NCI-H82 (cell line): ENCODE results near the gene CLEC18A.
A peak's percentile ranks its signal among the peaks of the same experiment; 100 is the strongest.
"Not testable (repeated sequence)": the region's sequence is repeated elsewhere in the genome, so short reads cannot be mapped to it uniquely, and the experiment has no call there.

ENCODE experiments used
- DNase-seq: peaks from one replicate; lab custom pipeline; 2025; lab: John Stamatoyannopoulos, UW

The CLEC18A gene

DNA sequence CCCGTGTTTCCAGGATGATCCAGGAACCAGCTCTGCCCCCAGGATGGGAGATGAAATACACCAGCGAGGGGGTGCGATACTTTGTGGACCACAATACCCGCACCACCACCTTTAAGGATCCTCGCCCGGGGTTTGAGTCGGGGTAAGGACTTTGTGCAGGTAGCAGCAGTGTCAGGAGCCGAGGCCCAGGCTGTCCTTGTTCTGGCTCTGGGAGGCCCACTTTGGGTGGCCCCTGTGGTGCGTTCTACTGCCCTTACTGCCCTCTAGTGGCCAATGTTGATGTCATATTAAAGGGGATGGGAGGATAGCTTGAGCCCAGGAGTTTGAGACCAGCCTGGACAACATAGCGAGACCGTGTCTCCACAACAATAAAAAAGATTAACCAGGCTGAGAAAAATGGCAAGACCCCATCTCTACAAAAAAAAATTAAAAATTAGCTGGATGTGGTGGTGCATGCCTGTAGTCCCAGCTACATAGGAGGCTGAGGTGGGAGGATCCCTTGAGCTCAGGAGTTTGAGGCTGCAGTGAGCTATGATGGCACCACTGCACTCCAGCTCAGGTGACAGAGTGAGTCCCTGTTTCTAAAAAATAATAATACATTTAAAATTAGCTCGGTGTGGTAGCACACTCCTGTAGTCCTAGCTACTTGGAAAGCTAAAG, 20.9 kb upstream of the CLEC18A start:
- peak; percentile 74 for DNase-seq

DNA sequence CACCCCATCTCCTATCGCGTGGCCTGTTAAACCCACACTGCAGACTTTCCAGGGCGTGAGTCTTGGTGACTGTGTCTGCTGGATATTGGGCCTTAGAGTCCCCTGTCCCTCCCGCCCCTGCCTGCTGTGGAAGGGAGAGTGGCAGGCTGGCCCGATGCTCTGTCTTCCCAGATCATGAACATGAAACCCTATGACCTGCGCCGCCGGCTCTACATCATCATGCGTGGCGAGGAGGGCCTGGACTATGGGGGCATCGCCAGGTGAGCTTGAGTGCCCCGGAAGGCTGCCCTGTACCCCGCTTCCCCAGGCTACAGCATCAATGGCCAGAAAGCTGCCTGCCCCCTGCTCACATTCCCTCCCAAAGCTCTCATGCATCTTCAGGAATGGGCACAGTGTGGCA, 19.5 kb upstream of the CLEC18A start:
- no peak for DNase-seq

DNA sequence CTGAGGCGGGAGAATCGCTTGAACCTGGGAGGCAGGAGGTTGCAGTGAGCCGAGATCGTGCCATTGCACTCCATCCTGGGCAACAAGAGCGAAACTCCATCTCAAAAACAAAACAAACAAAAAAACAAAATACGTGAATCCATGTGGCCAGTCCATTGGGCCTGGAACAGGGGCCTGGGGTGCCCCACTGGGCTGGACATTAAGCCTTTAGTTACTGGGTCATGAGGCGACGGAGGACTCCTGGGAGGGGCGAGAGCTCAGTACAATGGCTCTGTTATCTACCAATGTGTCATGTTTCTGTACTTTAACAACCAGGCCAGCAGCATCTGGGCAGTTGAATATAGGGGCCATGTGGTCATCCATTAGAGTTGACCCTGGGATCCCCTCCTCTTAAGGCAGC, 18.9 kb upstream of the CLEC18A start:
- DNase-seq, result no peak

DNA sequence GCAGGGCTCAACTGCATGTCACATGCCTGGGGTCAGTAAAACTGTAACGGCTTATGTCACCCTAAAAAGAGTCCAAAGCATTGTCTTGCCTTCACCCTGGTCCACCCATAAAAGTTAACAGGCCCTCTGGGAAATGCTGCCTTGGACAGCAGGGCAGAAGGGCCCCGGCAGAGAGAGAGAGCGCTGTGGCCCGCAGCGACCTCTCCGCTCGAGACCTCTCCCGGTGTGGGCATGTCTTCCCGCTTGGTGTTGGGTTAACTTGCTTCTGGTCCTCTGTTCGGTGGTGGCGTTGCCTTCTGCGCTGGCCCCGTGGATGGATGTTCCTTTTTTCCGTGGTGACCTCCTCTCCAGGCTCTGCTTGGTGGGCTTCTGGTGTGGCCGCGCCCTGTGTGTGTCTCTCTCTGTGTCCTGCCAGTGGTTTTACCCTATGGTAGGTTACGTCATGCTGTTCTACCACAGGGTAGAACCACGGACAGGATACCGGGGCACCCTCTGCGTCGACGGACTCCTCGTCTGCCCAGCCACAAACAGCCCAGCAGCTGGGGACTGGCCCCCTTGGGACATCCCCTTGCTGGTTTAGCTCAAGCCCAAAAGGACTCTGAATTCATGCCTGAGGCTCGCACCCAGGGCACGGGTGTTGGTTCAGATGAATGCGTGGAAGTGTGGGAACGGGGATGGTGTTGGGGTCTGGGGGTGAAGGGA, 18.3 kb upstream of the CLEC18A start:
- no peak for DNase-seq

DNA sequence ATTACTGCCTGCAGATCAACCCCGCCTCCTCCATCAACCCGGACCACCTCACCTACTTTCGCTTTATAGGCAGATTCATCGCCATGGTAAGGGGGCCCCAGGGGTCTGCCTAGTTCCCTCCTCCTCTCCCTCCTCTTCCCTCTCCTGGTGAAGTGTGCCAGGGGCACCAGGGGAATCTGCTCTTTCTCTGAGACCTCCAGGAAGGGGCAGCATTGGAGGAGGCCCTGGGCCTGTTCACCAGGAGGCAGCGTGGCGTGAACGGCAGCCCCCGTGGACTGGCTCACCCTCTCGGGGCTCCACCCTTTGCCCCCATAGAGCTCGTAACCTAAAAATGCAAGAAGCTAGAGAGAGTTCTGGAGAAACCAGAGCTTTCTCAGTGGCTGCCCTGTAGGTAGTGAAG, 17.1 kb upstream of the CLEC18A start:
- no peak for DNase-seq

DNA sequence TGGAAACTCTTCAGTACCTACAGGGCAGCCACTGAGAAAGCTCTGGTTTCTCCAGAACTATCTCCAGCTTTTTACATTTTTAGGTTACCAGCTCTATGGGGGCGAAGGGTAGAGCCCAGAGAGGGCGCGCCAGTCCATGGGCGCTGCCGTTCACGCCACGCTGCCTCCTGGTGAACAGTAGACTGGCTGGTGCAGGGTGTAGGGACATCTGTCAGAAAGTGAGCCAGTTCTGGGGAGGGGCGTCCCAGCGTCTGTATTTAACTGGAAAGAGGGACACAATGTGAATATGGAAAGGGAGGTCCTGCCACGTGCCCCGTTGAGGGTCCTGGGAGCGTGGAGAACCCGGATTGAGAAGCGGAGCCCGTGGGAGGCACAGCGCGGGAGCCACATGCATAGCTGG, 16.4 kb upstream of the CLEC18A start:
- DNase-seq, result no peak

DNA sequence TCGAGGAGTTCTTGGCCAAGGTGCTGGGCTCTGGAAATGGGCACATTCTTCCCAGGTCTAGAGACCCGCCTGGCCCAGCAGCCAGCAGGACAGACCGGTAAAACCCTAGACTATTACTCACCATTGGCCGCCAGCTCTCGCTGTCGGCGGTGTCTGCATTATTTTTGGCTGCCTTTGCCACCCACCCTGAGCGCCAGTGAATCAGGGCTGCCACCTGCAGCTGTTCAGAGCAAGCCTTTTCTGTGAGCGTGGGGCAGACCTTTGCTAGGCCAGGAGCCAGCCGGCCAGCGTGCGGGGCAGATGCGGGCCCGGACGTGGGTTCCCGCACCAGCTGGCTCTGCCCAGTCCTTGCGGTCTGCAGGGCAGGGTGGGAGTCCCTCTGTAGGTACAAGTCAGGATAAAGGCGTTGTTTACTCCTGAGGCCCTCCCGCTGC, 15.8 kb upstream of the CLEC18A start:
- DNase-seq, result no peak

DNA sequence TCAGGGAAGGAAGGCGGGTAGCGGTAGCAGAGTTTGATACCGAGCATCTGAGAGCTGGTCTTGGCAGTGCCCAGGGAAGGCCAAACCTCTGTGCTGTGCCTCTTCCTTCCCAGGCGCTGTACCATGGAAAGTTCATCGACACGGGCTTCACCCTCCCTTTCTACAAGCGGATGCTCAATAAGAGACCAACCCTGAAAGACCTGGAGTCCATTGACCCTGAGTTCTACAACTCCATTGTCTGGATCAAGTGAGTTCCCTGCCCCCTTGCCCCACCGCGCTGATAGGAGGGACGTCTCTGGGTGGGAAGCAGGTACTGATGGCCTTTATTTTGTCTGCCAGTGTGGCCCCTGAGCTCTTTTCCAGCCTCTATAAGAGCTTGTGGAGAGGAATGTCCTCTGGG, 15.4 kb upstream of the CLEC18A start:
- no peak for DNase-seq

DNA sequence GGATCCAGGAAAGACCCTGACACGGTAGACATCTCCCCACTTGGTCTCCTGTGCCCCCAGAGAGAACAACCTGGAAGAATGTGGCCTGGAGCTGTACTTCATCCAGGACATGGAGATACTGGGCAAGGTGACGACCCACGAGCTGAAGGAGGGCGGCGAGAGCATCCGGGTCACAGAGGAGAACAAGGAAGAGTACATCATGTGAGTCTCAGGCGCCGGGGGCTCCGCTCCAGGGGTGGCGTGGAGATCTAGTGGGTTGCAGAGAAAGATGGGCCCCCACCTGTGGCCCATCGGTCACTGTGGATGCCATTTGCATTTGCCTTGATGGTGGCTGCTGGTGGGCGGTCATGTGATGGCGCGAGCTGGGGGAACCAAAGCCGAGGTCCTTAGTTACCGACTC, 14.9 kb upstream of the CLEC18A start:
- no peak for DNase-seq

DNA sequence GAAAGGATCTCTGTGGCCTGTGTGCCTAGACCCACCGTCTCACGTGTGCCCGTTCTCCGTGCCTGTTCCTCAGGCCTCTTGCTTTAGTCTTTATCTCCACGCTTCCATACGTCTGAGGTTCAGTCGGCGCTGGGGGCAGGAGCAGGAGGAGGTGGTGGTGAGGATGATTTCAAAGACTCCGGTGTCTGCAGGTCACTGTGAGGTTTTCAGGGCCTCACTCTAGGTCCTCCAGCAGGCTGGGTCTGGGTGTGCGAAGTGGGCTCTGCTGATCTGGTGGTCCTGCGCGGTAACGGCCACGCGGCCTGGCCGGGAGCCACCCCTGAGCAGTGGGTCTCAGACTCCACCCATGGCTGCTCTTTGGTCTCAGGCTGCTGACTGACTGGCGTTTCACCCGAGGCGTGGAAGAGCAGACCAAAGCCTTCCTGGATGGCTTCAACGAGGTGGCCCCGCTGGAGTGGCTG, 14.4 kb upstream of the CLEC18A start:
- DNase-seq, result no peak

DNA sequence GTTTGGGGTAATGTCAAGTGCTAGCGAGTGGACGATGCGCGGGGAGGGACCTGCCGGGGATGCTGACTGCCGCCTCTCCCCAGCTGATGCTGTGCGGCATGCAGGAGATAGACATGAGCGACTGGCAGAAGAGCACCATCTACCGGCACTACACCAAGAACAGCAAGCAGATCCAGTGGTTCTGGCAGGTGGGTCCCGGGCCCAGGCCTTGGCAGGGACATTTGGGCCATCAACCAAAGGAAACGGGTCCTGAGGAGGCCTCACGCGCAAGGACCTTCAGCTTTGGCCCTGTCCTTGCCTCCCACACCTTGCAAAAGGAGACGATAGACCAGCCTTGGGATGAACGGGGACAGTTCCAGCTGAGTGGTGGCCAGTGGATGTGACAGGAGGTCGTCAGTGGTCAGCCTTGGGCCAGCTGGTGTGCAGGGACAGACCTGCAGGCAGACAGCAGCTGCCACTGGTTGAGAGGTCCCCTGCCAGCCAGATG, 13.6 kb upstream of the CLEC18A start:
- DNase-seq, result peak; percentile 12

DNA sequence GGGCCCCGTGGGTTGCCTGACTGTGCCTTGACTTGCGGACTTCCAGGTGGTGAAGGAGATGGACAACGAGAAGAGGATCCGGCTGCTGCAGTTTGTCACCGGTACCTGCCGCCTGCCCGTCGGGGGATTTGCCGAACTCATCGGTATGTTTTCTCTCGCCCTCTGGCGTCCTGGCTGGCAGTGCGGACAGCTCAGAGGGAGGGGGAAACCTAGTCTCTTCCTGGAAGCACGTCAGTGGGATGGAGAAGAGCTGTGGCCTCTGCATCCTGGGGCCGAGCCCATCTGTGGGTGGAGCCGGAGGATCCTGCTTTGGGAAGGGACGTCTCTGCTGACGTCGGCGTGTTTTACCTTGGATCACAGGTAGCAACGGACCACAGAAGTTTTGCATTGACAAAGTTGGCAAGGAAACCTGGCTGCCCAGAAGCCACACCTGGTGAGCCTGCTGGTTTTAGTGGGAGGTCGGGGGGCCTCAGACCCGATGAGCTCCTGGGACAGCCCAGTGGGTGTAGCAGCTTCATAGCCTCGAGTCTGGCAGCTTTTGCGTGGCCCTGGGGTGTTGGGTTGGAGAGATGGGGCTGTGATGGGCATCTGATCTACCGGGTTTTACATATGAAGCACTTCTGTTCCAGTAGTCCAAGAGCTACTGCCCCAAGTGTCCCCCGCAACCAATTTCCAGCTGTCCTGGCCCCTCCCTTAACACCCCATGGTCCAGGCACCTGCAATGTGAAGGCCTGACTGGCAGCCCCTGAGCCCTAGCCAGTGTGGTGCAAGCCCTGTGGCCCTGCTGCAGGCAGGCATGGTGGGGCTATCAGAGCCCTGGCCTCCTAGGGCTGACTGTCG, 11.9 kb upstream of the CLEC18A start:
- DNase-seq, result no peak

DNA sequence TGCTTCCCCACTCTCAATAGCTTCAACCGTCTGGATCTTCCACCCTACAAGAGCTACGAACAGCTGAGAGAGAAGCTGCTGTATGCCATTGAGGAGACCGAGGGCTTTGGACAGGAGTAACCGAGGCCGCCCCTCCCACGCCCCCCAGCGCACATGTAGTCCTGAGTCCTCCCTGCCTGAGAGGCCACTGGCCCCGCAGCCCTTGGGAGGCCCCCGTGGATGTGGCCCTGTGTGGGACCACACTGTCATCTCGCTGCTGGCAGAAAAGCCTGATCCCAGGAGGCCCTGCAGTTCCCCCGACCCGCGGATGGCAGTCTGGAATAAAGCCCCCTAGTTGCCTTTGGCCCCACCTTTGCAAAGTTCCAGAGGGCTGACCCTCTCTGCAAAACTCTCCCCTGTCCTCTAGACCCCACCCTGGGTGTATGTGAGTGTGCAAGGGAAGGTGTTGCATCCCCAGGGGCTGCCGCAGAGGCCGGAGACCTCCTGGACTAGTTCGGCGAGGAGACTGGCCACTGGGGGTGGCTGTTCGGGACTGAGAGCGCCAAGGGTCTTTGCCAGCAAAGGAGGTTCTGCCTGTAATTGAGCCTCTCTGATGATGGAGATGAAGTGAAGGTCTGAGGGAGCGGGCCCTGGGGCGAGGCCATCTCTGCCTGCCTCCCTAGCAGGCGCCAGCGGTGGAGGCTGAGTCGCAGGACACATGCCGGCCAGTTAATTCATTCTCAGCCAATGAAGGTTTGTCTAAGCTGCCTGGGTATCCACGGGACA, 11.1 kb upstream of the CLEC18A start:
- DNase-seq, result no peak

DNA sequence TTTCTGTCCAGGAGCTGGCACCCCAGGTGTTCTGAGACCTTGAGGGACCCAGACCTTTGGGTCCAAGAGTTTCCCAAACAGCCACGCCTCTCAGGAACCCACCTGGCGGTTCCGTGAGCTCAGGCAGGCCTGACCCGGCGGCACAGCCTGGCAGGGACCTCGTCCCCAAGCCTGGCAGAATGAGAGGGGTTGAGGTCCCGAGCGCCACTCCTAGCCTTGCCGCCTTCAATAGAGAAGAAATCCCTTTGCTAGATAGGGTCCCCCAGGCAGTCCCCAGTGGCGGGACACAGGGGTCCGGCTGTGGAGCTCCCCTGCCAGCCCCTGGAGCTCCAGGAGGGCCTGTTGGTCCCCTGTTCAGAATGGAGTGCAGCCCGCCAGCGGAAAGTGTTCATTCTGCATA, 10.5 kb upstream of the CLEC18A start:
- no peak for DNase-seq

DNA sequence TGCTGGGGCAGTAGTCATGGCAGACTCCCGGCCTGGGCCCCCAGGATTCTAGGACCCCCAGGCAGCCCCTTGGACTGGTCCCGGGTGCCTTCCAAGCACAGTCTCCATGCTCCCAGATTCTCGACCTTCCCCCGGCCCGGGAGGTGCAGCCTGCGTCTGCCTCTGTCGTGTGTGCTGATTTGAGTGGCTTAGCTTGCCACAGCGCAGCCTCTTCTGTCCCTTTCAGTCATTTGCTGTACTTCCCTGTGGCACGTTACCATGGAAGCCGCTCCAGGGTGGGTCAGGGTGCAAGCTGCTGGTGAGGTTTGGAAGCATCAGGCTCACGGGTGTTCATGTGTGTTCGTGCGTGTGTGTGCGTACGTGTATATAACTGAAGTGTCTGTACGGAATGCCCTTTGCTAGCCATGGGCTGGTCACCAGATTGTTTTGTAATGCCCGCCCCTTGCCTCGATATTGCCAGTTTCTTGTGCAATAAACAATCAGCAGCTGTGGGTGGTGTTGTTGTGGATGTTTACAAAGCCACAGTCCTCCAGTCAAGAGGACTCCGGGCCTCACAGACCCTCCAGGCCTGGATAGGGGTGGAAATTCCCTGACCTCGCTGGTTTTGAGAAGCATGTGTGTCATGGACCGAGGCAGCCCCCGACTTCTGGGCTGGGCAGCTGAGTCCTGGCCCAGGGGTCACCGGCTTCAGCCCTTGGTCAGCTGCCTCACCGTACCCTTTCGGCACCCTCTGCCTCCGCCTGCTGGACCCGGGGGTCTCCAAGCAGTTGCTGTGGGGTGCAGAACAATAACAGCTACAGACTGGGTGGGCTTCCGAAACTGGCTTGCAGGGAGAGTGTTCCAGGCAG, 9.7 kb upstream of the CLEC18A start:
- DNase-seq, result no peak

DNA sequence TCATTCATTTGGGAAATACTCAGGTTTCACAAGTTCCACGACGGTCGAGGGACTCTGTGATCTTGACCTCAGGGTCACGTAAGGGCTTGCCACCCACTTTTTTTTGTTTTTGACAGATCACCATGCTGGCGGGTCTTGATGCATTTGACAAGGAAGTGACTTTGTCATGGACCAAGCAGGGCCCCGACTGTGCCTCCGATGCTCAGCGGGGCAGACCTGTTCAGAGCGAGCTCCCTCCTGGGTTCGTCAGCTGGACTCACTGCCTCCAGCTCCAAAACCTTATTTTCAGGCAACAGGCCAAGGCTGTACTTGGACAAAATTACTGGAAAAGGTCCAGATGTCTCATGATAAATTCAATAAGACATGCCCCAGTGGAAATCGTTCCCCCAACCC, 9.0 kb upstream of the CLEC18A start:
- DNase-seq, result no peak

DNA sequence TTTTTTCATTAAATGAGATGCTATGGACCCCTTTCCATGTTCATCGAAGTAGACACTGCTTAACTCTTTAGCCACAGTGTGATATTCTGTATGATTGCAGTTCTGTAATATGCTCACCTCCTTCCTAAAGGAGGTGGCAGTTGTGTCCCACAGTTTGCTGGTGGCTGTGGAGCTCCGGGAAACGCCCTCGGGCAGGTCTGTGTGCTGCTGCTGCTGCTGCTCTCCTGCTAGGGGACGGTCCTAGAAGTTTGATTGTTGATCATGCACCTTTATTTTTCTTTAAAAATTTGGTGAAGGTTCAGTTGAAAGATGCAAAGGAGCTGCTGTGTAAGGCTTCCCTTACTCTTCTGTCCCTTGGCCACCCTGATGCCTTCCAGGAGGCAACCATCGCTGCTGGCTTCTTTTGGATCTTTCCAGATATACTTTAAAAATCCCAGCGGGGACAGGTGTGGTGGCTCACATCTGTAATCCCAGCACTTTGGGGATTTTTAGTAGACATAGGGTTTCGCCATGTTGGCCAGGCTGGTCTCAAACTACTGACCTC, 8.4 kb upstream of the CLEC18A start:
- no peak for DNase-seq

DNA sequence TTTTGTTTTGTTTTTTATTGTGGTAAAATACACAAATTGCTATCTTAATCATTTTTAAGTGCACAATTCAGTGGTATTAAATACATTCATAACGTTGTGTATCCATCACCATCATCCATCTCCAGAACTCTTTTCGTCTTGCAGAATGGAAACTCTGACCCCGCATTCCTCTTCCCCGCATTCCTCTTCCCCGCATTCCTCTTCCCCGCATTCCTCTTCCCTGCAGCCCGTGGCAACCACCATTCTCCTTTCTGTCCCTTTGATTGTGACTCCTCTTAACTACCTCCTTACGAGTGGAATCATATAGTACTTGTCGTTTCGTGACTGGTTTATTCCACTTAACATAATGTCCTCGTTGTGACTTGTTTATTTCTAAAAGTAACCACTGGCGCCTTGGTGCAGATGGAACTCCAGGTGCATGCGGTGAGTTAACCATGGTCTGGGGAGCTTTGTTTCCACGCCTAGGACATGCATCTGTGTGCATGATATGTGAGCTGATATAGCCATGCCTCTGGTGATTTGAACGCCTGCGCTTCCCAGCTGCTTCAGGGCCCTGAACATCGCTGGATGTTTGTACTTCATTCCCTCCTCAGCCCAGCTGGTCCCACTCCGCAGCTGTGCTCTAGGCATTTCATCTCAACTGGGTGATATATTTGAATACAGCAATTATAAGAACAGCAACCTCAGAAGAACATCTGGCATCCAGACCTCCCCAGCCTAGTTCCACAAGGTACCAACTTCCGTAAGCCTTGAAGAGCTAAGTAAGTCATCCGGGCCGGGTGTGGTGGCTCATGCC, 7.7 kb upstream of the CLEC18A start:
- not testable (repeated sequence) for DNase-seq

DNA sequence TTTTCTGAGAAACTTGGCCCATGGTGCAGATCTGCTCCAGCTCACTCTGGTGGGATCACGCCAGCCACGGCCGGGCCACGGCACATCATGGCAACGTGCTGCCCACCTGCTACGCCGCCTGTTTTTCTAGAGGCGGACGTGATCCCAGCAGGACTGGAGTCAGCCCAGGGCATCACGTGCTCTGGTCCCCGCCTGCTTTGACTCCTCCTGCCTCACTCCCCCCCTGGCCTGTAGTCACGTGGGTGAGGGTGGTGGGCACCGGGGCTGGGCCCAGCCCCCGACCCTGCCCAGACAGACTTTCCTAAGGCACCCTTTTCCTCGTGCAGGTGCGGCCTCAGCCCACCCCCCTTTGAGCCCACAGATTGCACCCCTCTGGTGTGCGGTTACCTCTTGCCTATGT, 723 bp upstream of the CLEC18A start:
- DNase-seq, result not testable (repeated sequence)

DNA sequence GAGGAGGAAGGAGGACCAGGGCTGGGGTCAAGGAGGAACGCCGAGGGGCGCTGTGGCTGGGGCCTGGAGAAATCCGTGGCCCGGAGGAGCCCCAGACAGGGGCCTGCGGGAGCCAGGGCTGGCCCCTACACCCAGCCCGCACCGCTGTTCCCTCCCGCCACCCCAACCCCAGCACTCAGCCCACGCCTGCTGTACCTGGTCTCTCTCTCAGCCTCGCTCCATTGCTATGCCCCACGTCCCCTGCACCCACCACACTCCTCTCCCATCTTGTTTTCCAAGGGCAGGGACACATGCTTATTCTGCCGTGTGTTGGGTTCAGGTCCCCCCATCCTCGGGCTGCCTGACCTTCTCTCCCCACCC, 518 bp downstream of the CLEC18A start:
- DNase-seq, result not testable (repeated sequence)
